Vagina (tissue), 2 donors: ENCODE measurements around the gene SULT4A1. TPM values are rescaled to one million over a fixed set of nuclear protein-coding genes. Genes with fewer than 3 reads are reported as not detected.

Experiments used
- DNase-seq, 2 donors: peaks; one replicate each; pipeline ENCODE4 v3.0.0-alpha.2; 2017; ENCODE audit errors: extremely low spot score in 2 of 2
- H3K27ac ChIP-seq: fragments of 200-600 bp; sonication (generic); one replicate; pipeline ENCODE4 v1.5.1; 2019
- H3K27me3 ChIP-seq: fragments of 200-600 bp; sonication (generic); one replicate; pipeline ENCODE4 v1.5.1; 2019
- H3K36me3 ChIP-seq, 2 donors: fragments of 200-600 bp; sonication (generic); one replicate each; pipeline ENCODE4 v1.5.1; 2017 to 2019
- H3K4me1 ChIP-seq: fragments of 200-600 bp; sonication (generic); one replicate; pipeline ENCODE4 v1.5.1; 2019
- H3K4me3 ChIP-seq, 2 donors: fragments of 200-600 bp; sonication (generic); 1 replicate in 1 of 2; 2 replicates in 1 of 2; pipeline ENCODE4 v1.5.1; 2016 to 2019
- H3K9me3 ChIP-seq: fragments of 200-600 bp; sonication (generic); one replicate; pipeline ENCODE4 v1.5.1; 2019
- CTCF ChIP-seq, 3 experiments: fragments of 450-650 bp in 2 of 3; fragments of 200-600 bp in 1 of 3; sonication (generic) in 1 of 3; IDR thresholded peaks; one replicate each; pipeline ENCODE4 v1.5.1; 2017 to 2019; ENCODE audit warnings: antibody characterized with exemption in 3 of 3, mild to moderate bottlenecking in 2 of 3, moderate library complexity in 2 of 3
- POLR2A ChIP-seq, 2 donors: fragments of 450-650 bp; IDR thresholded peaks; one replicate each; pipeline ENCODE4 v1.6.1; 2017; ENCODE audit warnings: antibody characterized with exemption in 2 of 2, mild to moderate bottlenecking in 2 of 2, moderate library complexity in 2 of 2
- POLR2AphosphoS5 ChIP-seq, 2 donors: sonication (generic); formaldehyde crosslinking; IDR thresholded peaks; one replicate each; pipeline ENCODE4 v1.9.0; 2017; ENCODE audit warnings: antibody characterized with exemption in 2 of 2, mild to moderate bottlenecking in 2 of 2, low read depth in 1 of 2; ENCODE audit not compliant: insufficient read depth in 1 of 2
- intact Hi-C: fragments of 100-400 bp; cut with DNase I; formaldehyde crosslinking; loops from one replicate; pipeline ENCODE4 v1.15.1; 2023
- total RNA-seq: library from RNA; depleted of rRNA; stranded (reverse); fragments of >200 nt; gene quantifications from one replicate; pipeline ENCODE4 v1.2.3, GENCODE V29; 2016

Gene SULT4A1
- total RNA-seq, 1 donor from 2014 or later = 3.2 TPM

DNA sequence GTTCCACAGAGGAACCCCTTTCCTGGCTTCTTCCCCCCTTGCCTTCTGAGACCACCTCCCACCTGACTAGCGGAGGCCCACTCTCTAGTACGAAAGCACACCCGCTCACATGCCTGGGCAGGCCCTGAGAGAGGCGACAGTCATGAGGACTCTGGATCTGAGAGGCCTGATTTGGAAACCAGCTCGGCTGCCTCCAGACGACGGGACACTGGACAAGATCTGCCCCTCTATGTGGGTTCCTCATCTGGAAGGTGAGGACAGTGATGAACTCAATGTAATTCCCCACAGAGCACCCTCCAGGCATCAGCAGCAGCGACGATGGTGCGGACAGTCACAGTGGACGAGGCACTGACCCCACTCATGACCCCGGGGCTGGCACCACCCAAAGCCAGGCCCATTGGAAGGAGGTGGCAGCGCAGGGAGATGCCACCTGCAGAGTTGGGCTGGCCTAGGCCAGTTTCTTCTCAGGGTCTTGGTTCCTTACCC, 7.5 kb downstream of the SULT4A1 start:
- DNase-seq = no peak
- Histone ChIP-seq H3K9me3 (no peaks in the 10 kb centered on the region), H3K27ac (no peak overlapping the region), H3K36me3 (no peaks in the 10 kb centered on the region), H3K4me3 (no peak overlapping the region), H3K4me1 (no peaks in the 10 kb centered on the region), H3K27me3 (no peaks in the 10 kb centered on the region)
- intact Hi-C loops = no loop called here
- no peak for TF ChIP-seq POLR2AphosphoS5 (IDR thresholded peaks at IDR 0.05; ENCODE audit: insufficient read depth in 1 of 2, low read depth in 1 of 2)
- TF ChIP-seq CTCF (IDR thresholded peaks at IDR 0.05) = no peak
- TF ChIP-seq POLR2A (IDR thresholded peaks at IDR 0.05) = no peak

GRCh38 chr22:43854121-43854785, 8.1 kb downstream of the SULT4A1 start:
- intact Hi-C loops = no loop called here
- Histone ChIP-seq H3K27me3 (no peaks in the 10 kb centered on the region), H3K9me3 (no peaks in the 10 kb centered on the region), H3K4me3 (no peak overlapping the region), H3K36me3 (no peaks in the 10 kb centered on the region), H3K27ac (no peak overlapping the region), H3K4me1 (no peaks in the 10 kb centered on the region)
- TF ChIP-seq CTCF (IDR thresholded peaks at IDR 0.05) (no peak), POLR2A (IDR thresholded peaks at IDR 0.05) (no peak), POLR2AphosphoS5 (IDR thresholded peaks at IDR 0.05; ENCODE audit: insufficient read depth in 1 of 2, low read depth in 1 of 2) (no peak)
- no peak for DNase-seq

DNA sequence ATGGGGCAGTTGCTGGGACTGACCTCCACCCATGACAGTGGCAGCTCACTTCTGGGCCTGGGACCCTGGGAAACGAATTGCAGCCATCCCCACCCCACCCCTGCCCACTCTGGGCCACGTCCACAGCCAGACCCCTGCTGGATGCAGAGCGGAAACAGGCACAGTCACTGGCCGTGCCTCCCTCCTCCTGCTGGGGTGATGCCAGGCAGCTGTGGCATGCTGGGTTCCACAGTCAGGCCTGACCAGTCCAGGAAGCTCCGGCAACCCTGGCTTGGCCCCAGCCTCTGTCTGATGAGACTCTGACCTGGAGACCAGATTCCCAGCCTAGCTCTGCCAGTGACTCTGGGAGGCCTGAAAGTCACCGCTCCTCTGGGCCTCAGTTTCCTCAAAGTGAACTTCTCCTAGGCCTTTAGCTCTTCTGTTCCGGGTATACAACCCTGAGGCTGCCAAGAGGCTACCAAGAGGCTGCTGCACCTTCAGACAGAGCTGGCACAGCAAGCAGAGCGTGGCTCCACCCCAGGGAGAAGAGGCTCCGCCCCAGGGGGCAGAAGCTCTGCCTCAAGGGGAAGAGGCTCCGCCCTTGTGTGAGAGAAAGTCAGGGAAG, 8.9 kb downstream of the SULT4A1 start:
- DNase-seq = no peak

GRCh38 chr22:43852573-43853327, 9.6 kb downstream of the SULT4A1 start:
- intact Hi-C loops = no loop called here
- TF ChIP-seq POLR2A (IDR thresholded peaks at IDR 0.05) (no peak), CTCF (IDR thresholded peaks at IDR 0.05) (no peak), POLR2AphosphoS5 (IDR thresholded peaks at IDR 0.05; ENCODE audit: insufficient read depth in 1 of 2, low read depth in 1 of 2) (no peak)
- DNase-seq = no peak

More for the DNA sequence above, 8.9 kb downstream of the SULT4A1 start:
- Histone ChIP-seq H3K36me3 (no peaks in the 10 kb centered on the region), H3K27ac (no peak overlapping the region), H3K4me1 (no peaks in the 10 kb centered on the region), H3K4me3 (no peak overlapping the region), H3K27me3 (no peaks in the 10 kb centered on the region), H3K9me3 (no peaks in the 10 kb centered on the region)
- intact Hi-C loops = no loop called here
- TF ChIP-seq POLR2A (IDR thresholded peaks at IDR 0.05) = no peak
- TF ChIP-seq POLR2AphosphoS5 (IDR thresholded peaks at IDR 0.05; ENCODE audit: insufficient read depth in 1 of 2, low read depth in 1 of 2) = no peak
- TF ChIP-seq CTCF (IDR thresholded peaks at IDR 0.05) = no peak

More at GRCh38 chr22:43852573-43853327, 9.6 kb downstream of the SULT4A1 start:
- no peak overlapping the region for H3K4me3 ChIP-seq
- H3K9me3 ChIP-seq = no peaks in the 10 kb centered on the region
- no peaks in the 10 kb centered on the region for H3K36me3 ChIP-seq
- H3K27me3 ChIP-seq = no peaks in the 10 kb centered on the region
- H3K27ac ChIP-seq = no peak overlapping the region
- H3K4me1 ChIP-seq = no peaks in the 10 kb centered on the region
